Measurements from ENCODE around the gene TMEM63B.
"Not testable (repeated sequence)": the region's sequence is repeated elsewhere in the genome, so short reads cannot be mapped to it uniquely, and the experiment has no call there.

The TMEM63B gene

DNA sequence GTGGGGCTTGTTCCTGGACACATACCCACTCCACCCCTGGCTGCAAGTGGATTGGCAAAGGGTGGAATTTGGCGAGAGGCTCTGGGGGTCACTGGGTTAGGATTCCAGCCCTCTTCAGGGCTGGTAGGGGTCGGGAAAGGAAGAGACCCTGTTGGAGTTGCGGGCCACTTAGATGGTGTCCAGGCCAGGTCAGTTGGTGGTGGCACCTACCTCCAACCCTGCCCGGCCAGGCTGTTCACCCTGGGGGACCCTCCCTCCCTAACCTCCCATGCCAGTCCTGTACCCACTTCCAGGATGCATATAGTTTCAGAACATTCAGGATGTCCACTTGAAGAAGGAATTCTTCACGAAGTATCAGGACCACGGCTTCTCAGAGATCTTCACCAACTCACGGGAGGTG, 52.3 kb downstream of the TMEM63B start:
- no peak for DNase-seq (ENCODE audit: low read depth, low spot score)
- no peak overlapping the region for H3K4me3 ChIP-seq
- H3K9ac ChIP-seq (ENCODE audit: insufficient read length) = no peak overlapping the region
- no peaks in the 10 kb centered on the region for H3K36me3 ChIP-seq (ENCODE audit: insufficient read depth, low read length)
- no peak for TF ChIP-seq EZH2 (IDR thresholded peaks at IDR 0.05)
- no peak for TF ChIP-seq POLR2AphosphoS5 (IDR thresholded peaks at IDR 0.05; ENCODE audit: borderline replicate concordance, low read depth, low read length)
- no peak for TF ChIP-seq FOXP2 (optimal IDR thresholded peaks at IDR 0.05; ENCODE audit: control extremely low read depth, extremely low read length, insufficient read depth)
- H3K27ac ChIP-seq = no peak overlapping the region
- no peaks in the 10 kb centered on the region for H3K9me3 ChIP-seq (ENCODE audit: low read depth, low read length)

DNA sequence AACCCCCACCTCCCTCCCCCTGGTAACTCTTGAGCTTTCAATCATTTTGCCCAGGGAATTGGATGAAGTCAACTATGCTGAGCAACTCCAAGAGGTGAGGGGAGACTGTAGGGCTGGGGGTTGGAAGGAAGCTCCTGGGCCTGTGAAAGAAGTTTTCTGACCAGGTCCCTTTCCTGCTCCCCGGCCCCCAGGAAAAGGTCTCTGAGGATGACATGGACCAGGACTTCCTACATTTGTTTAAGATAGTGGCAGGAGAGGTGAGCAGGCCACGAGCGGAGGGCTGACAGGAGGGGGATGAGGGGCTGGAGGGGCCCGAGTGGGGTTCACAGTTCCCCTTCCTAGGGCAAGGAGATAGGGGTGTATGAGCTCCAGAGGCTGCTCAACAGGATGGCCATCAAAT, 53.1 kb downstream of the TMEM63B start:
- H3K4me3 ChIP-seq = no peak overlapping the region
- H3K9ac ChIP-seq (ENCODE audit: insufficient read length) = no peak overlapping the region
- no peak overlapping the region for H3K27ac ChIP-seq
- no peak for DNase-seq (ENCODE audit: low read depth, low spot score)
- no peaks in the 10 kb centered on the region for H3K9me3 ChIP-seq (ENCODE audit: low read depth, low read length)
- TF ChIP-seq EZH2 (IDR thresholded peaks at IDR 0.05) (no peak), FOXP2 (optimal IDR thresholded peaks at IDR 0.05; ENCODE audit: control extremely low read depth, extremely low read length, insufficient read depth) (no peak), POLR2AphosphoS5 (IDR thresholded peaks at IDR 0.05; ENCODE audit: borderline replicate concordance, low read depth, low read length) (no peak)
- no peaks in the 10 kb centered on the region for H3K36me3 ChIP-seq (ENCODE audit: insufficient read depth, low read length)

DNA sequence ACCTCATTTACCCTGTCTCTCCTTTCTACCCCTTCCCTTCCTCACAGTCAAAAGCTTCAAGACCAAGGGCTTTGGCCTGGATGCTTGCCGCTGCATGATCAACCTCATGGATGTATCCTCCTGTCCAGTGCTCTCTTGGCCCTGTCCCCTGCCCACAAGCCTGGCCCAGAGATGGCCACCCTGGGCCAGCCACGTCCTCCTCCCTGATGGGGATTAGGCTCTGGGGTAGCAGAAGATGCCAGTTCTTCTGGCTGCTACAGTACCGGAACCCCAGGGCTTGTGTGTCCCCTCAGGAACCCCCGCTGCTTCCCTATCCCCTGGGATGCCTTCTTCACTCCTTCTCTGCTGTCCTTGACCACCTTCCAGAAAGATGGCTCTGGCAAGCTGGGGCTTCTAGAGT, 53.5 kb downstream of the TMEM63B start:
- no peak overlapping the region for H3K9ac ChIP-seq (ENCODE audit: insufficient read length)
- H3K27ac ChIP-seq = no peak overlapping the region
- no peaks in the 10 kb centered on the region for H3K9me3 ChIP-seq (ENCODE audit: low read depth, low read length)
- no peak for TF ChIP-seq EZH2 (IDR thresholded peaks at IDR 0.05)
- no peak for TF ChIP-seq POLR2AphosphoS5 (IDR thresholded peaks at IDR 0.05; ENCODE audit: borderline replicate concordance, low read depth, low read length)
- no peak for TF ChIP-seq FOXP2 (optimal IDR thresholded peaks at IDR 0.05; ENCODE audit: control extremely low read depth, extremely low read length, insufficient read depth)
- H3K36me3 ChIP-seq (ENCODE audit: insufficient read depth, low read length) = no peaks in the 10 kb centered on the region
- DNase-seq (ENCODE audit: low read depth, low spot score) = no peak
- H3K4me3 ChIP-seq = no peak overlapping the region

DNA sequence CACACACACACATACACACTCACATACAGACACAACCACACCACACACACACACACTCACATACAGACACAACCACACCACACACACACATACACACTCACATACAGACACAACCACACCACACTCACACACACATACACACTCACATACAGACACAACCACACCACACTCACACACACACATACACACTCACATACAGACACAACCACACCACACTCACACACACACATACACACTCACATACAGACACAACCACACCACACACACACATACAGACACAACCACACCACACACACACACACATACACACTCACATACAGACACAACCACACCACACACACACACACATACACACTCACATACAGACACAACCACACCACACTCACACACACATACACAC, 54.4 kb downstream of the TMEM63B start:
- DNase-seq (ENCODE audit: low read depth, low spot score); H3K9me3 ChIP-seq (ENCODE audit: low read depth, low read length); H3K9ac ChIP-seq (ENCODE audit: insufficient read length); H3K27ac ChIP-seq; H3K4me3 ChIP-seq; H3K36me3 ChIP-seq (ENCODE audit: insufficient read depth, low read length): not testable (repeated sequence)

DNA sequence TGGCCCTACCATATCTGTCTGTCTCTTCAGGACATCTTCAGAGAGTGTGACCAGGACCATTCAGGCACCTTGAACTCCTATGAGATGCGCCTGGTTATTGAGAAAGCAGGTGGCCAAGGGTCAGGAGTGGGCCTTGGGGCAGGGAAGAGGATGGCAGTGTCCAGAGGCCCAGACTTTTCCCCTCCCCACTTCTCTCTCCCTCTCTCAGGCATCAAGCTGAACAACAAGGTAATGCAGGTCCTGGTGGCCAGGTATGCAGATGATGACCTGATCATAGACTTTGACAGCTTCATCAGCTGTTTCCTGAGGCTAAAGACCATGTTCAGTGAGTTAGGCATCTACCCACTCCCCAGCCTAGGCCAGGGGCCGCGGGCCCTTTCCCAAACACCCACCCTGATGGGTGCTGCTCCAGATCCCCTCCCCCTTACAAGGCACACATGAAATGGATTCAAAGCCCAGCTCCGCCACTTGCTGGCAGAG, 55.6 kb downstream of the TMEM63B start:
- Histone ChIP-seq H3K4me3 (no peak overlapping the region), H3K9ac (ENCODE audit: insufficient read length) (no peak overlapping the region), H3K27ac (no peak overlapping the region), H3K36me3 (ENCODE audit: insufficient read depth, low read length) (no peaks in the 10 kb centered on the region), H3K9me3 (ENCODE audit: low read depth, low read length) (no peaks in the 10 kb centered on the region)
- no peak for DNase-seq (ENCODE audit: low read depth, low spot score)
- TF ChIP-seq FOXP2 (optimal IDR thresholded peaks at IDR 0.05; ENCODE audit: control extremely low read depth, extremely low read length, insufficient read depth) (no peak), POLR2AphosphoS5 (IDR thresholded peaks at IDR 0.05; ENCODE audit: borderline replicate concordance, low read depth, low read length) (no peak), EZH2 (IDR thresholded peaks at IDR 0.05) (no peak)

DNA sequence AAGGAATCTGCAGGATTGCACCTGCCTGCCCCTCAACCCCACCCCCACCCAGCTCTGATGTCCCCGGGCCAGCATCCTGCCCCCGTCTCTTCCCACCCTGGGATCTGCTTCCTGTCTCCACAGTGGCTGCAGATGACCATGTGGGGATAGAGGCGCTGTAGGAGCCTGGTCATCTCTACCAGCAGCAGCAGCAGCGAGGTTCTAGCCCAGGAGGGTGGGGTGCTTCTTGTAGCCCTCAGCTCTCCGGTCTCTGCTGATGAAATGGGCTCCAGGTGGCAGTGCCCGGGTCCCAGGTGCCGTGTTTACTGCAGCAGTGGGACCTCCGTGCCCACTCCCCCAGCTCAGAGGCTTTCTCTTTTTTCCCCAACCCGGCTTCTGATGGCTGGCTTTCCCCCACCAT, 56.4 kb downstream of the TMEM63B start:
- no peak overlapping the region for H3K27ac ChIP-seq
- no peaks in the 10 kb centered on the region for H3K9me3 ChIP-seq (ENCODE audit: low read depth, low read length)
- H3K36me3 ChIP-seq (ENCODE audit: insufficient read depth, low read length) = no peaks in the 10 kb centered on the region
- H3K4me3 ChIP-seq = no peak overlapping the region
- H3K9ac ChIP-seq (ENCODE audit: insufficient read length) = no peak overlapping the region
- DNase-seq (ENCODE audit: low read depth, low spot score) = no peak
- TF ChIP-seq POLR2AphosphoS5 (IDR thresholded peaks at IDR 0.05; ENCODE audit: borderline replicate concordance, low read depth, low read length) (no peak), FOXP2 (optimal IDR thresholded peaks at IDR 0.05; ENCODE audit: control extremely low read depth, extremely low read length, insufficient read depth) (no peak), EZH2 (IDR thresholded peaks at IDR 0.05) (no peak)

DNA sequence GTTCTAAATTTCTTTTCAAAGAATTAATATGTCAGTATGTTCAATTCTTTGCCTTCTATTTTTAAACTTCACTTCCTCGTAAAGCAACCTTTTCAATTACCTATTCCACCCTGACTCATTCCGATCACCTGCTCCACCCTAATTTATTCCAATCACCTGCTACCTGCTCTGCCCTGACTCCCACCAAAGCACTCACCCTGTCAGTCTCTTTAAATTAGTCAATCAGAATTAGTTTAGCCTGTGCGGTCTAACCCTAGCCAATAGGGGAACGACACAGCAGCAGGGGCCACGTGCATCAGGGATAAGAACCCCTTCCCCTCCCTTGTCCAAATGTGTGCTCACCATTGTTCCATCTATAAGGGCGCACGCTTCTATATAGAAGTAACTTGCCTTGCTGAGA, 58.0 kb downstream of the TMEM63B start:
- not testable (repeated sequence) for H3K4me3 ChIP-seq; DNase-seq (ENCODE audit: low read depth, low spot score); H3K9ac ChIP-seq (ENCODE audit: insufficient read length); H3K36me3 ChIP-seq (ENCODE audit: insufficient read depth, low read length); H3K9me3 ChIP-seq (ENCODE audit: low read depth, low read length); H3K27ac ChIP-seq

DNA sequence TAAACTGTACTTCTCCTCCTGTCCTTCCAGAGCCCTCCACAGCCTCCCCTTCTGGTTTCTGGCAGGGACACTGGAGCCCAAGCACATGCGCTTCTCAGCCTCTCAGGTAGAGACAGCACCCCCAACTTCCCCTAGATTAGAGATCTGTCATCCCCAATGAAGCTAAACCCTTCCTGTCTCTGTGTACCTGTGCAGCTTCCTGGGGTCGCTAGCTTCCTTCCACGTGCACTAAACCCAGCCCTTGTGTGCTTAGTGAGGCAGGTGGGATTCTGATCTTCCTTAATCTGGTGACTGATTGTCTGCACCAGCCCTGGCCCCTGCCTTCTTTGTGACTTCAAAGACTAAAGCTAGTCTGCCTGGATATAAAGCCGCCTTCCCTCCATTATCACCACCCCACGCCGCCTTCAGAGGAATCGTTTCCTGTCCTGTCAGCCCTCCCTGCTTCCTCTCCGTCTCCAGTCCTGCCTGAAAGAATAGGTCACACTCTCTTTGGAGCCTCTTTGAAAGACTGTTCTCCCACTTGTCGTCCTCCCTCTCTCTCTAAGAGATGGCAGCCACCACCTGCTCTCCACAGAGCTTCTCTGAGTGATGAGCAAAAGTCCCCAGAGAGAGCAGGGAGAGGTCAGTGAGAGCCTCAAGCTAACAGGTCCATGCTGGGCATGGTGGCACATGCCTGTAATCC, 58.7 kb downstream of the TMEM63B start:
- Histone ChIP-seq H3K9me3 (ENCODE audit: low read depth, low read length) (no peaks in the 10 kb centered on the region), H3K36me3 (ENCODE audit: insufficient read depth, low read length) (no peaks in the 10 kb centered on the region), H3K27ac (no peak overlapping the region), H3K4me3 (no peak overlapping the region), H3K9ac (ENCODE audit: insufficient read length) (no peak overlapping the region)
- TF ChIP-seq FOXP2 (optimal IDR thresholded peaks at IDR 0.05; ENCODE audit: control extremely low read depth, extremely low read length, insufficient read depth) (no peak), POLR2AphosphoS5 (IDR thresholded peaks at IDR 0.05; ENCODE audit: borderline replicate concordance, low read depth, low read length) (no peak), EZH2 (IDR thresholded peaks at IDR 0.05) (no peak)
- DNase-seq (ENCODE audit: low read depth, low spot score) = no peak

DNA sequence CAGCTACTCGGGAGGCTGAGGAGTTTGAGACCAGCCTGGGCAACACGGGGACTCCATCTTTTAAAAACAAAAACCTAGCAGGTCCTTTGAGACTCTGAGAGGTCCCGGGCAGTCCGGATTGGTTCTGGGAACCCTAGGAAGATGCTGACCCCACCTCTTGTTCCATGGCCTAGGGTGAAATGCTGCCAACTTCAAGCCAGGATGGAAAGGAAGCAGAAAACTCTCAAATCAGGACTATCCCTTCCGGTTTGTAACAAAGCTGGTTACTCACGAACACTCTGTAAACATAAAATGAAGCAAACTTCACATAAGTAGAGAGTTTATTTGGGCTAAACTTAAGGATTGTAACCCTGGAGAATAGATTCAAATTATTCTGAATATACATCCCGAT, 59.3 kb downstream of the TMEM63B start:
- no peak overlapping the region for H3K27ac ChIP-seq
- TF ChIP-seq EZH2 (IDR thresholded peaks at IDR 0.05) = no peak
- TF ChIP-seq POLR2AphosphoS5 (IDR thresholded peaks at IDR 0.05; ENCODE audit: borderline replicate concordance, low read depth, low read length) = no peak
- no peak for TF ChIP-seq FOXP2 (optimal IDR thresholded peaks at IDR 0.05; ENCODE audit: control extremely low read depth, extremely low read length, insufficient read depth)

More for the DNA sequence above, 59.3 kb downstream of the TMEM63B start:
- Histone ChIP-seq H3K4me3 (no peak overlapping the region), H3K36me3 (ENCODE audit: insufficient read depth, low read length) (no peaks in the 10 kb centered on the region), H3K9me3 (ENCODE audit: low read depth, low read length) (no peaks in the 10 kb centered on the region), H3K9ac (ENCODE audit: insufficient read length) (no peak overlapping the region)
- DNase-seq (ENCODE audit: low read depth, low spot score) = no peak
